SK-N-MC (cell line): ENCODE data around the gene AADACL4.

Experiments
- EZH2 ChIP-seq: fragments of 200-600 bp; sonication (generic); IDR thresholded peaks from one replicate; pipeline ENCODE4 v1.6.1; 2017; ENCODE audit warnings: antibody characterized with exemption
- POLR2AphosphoS5 ChIP-seq: IDR thresholded peaks from 2 replicates; pipeline ENCODE4 v1.6.1; 2012; ENCODE audit warnings: mild to moderate bottlenecking, low read depth, low read length, borderline replicate concordance

GRCh38 chr1:12656575-12656974 lies 12.7 kb downstream of the AADACL4 start:
- TF ChIP-seq POLR2AphosphoS5 = no peak
- no peak for TF ChIP-seq EZH2
